Thymus (tissue), 11 donors: Measurements from ENCODE around the gene C1QL2. TPM values are rescaled to one million over a fixed set of nuclear protein-coding genes. Genes with fewer than 3 reads are reported as not detected.

Experiments used
- DNase-seq, 9 donors: peaks; one replicate each; pipeline ENCODE4 v3.0.0-alpha.2; 2013; ENCODE audit warnings: low spot score in 9 of 9, low read depth in 6 of 9, missing footprints in 1 of 9
- H3K27ac ChIP-seq, 2 donors: one replicate each; pipeline ENCODE4 v1.5.1; 2013; ENCODE audit warnings: control low read depth in 1 of 2, low read depth in 1 of 2, low read length in 1 of 2, mild to moderate bottlenecking in 1 of 2, moderate library complexity in 1 of 2
- H3K27me3 ChIP-seq, 2 donors: one replicate each; pipeline ENCODE4 v1.5.1; 2013; ENCODE audit warnings: low read length in 1 of 2; ENCODE audit not compliant: control insufficient read depth in 2 of 2, insufficient read depth in 1 of 2
- H3K36me3 ChIP-seq, 2 donors: one replicate each; pipeline ENCODE4 v1.5.1; 2013; ENCODE audit warnings: low read length in 1 of 2, mild to moderate bottlenecking in 1 of 2, moderate library complexity in 1 of 2; ENCODE audit not compliant: control insufficient read depth in 2 of 2, insufficient read depth in 2 of 2
- H3K4me1 ChIP-seq, 2 donors: one replicate each; pipeline ENCODE4 v1.5.1; 2013; ENCODE audit warnings: low read length in 2 of 2; ENCODE audit not compliant: control insufficient read depth in 2 of 2, insufficient read depth in 2 of 2
- H3K4me3 ChIP-seq, 2 donors: one replicate each; pipeline ENCODE4 v1.5.1; 2013; ENCODE audit warnings: low read length in 2 of 2, control low read depth in 1 of 2, mild to moderate bottlenecking in 1 of 2
- H3K9me3 ChIP-seq, 2 donors: one replicate each; pipeline ENCODE4 v1.5.1; 2013; ENCODE audit warnings: low read length in 1 of 2, mild to moderate bottlenecking in 1 of 2; ENCODE audit not compliant: control insufficient read depth in 2 of 2, insufficient read depth in 1 of 2
- WGBS: extraction: QIAGEN DNeasy Blood & Tissue Kit; methylation state at CpG from one replicate; pipeline ENCODE4 v1.1.7; 2013; 5-methylcytosine and 5-hydroxymethylcytosine counted together
- polyA plus RNA-seq: library from polyadenylated mRNA; stranded (reverse); fragments of 200-250 nt; gene quantifications from one replicate; pipeline ENCODE4 v1.2.3, GENCODE V29; 2013
- total RNA-seq: library from RNA; stranded (reverse); fragments of 120-200 nt; gene quantifications from one replicate; pipeline ENCODE4 v1.2.4, GENCODE V29; 2013
- donor health status: healthy.

C1QL2 gene
- total and polyA plus RNA-seq, 2 donors: 0.05 to 0.89 TPM

DNA sequence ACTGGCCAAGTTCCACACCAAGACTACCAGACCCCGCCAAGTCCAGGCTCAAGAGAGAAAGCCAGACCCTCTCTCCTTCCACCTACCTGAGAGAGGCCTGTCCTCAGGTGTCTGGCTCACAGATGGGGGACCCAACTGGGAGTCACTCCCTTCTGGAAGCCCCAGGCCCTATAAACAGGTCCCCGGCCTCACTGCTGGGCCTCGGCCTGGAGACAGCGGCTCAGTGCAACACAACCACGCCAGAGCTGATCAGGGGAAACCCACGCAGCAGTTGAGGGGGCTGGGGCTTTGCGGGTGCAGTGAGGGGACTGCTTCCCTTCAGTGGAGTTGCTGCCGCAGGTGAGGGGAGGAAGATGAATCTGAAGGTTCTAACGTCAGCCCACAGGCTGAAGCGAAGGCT, 22.8 kb upstream of the C1QL2 start:
- no peak for DNase-seq
- Histone ChIP-seq H3K4me3 (no peak overlapping the region), H3K4me1 (no peaks in the 10 kb centered on the region), H3K27me3 (no peaks in the 10 kb centered on the region), H3K9me3 (no peaks in the 10 kb centered on the region), H3K36me3 (no peaks in the 10 kb centered on the region), H3K27ac (no peak overlapping the region)
- WGBS: 92% methylated on average over 10 of the region's 10 CpGs

DNA sequence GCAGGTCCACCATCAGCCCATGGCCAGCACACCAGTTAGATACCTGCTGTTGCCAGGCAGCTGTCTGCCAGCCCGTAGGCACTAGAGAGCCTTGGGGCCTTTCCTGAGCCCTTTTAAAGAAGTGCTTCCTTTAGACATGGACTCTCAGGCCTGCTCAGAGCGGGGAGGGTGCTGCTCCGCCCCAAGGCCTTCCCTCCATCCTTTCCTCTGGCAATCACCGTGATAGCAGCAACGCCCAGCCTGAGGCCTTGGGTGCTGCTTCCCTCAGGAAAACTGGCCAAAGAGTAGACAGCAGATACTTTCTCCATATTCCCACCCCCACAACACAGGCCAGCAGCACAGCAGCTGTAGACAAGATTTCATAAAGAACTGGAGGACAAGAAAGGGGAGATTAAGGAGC, 22.3 kb upstream of the C1QL2 start:
- H3K27ac ChIP-seq: no peak overlapping the region
- WGBS: 88% methylated on average over 5 of the region's 5 CpGs
- DNase-seq: no peak
- no peaks in the 10 kb centered on the region for H3K9me3 ChIP-seq
- H3K27me3 ChIP-seq: no peaks in the 10 kb centered on the region
- no peaks in the 10 kb centered on the region for H3K4me1 ChIP-seq
- H3K36me3 ChIP-seq: no peaks in the 10 kb centered on the region
- no peak overlapping the region for H3K4me3 ChIP-seq

- Histone ChIP-seq H3K36me3 (no peaks in the 10 kb centered on the region), H3K4me1 (no peaks in the 10 kb centered on the region), H3K27ac (no peak overlapping the region), H3K27me3 (no peaks in the 10 kb centered on the region), H3K9me3 (no peaks in the 10 kb centered on the region), H3K4me3 (no peak overlapping the region)
- WGBS: 86% methylated on average over 7 of the region's 7 CpGs
- DNase-seq: no peak
Observed at GRCh38 chr2:119179991-119180390, 21.4 kb upstream of the C1QL2 start.

- DNase-seq: no peak
- 88% methylated on average over 2 of the region's 2 CpGs for WGBS
- Histone ChIP-seq H3K36me3 (no peaks in the 10 kb centered on the region), H3K9me3 (no peaks in the 10 kb centered on the region), H3K4me3 (no peak overlapping the region), H3K4me1 (no peaks in the 10 kb centered on the region), H3K27ac (no peak overlapping the region), H3K27me3 (no peaks in the 10 kb centered on the region)
Observed at GRCh38 chr2:119179202-119179601, 20.7 kb upstream of the C1QL2 start.

DNA sequence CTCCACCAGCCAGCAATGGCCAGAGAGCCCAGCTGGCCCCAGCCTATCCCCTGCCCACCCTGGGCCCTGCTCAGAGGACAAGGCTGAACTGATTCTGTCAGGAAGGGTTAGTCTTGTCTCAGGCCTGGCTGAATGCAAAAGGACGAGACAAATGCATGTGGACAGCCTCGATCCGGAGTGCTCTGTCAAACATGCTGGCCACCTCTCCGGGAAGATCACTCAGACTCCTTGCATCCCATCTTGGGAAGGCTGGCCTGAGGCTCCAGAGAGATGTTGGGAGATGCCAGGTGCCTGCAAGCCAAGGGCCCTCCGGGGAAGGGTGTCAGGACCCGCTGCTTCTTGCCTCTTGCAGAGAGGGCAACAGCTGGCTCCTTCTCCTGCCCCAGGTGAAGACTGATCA, 20.2 kb upstream of the C1QL2 start:
- H3K27ac ChIP-seq: no peak overlapping the region
- no peaks in the 10 kb centered on the region for H3K36me3 ChIP-seq
- H3K9me3 ChIP-seq: no peaks in the 10 kb centered on the region
- WGBS: 94% methylated on average over 6 of the region's 6 CpGs
- H3K4me1 ChIP-seq: no peaks in the 10 kb centered on the region
- H3K27me3 ChIP-seq: no peaks in the 10 kb centered on the region
- DNase-seq: no peak
- no peak overlapping the region for H3K4me3 ChIP-seq

GRCh38 chr2:119177838-119178190, 19.3 kb upstream of the C1QL2 start:
- Histone ChIP-seq H3K4me1 (no peaks in the 10 kb centered on the region), H3K4me3 (no peak overlapping the region), H3K27me3 (no peaks in the 10 kb centered on the region), H3K9me3 (no peaks in the 10 kb centered on the region), H3K27ac (no peak overlapping the region), H3K36me3 (no peaks in the 10 kb centered on the region)
- WGBS: 77% methylated on average over 4 of the region's 4 CpGs
- no peak for DNase-seq

GRCh38 chr2:119177171-119177837, 18.8 kb upstream of the C1QL2 start:
- Histone ChIP-seq H3K36me3 (no peaks in the 10 kb centered on the region), H3K27ac (no peak overlapping the region), H3K4me3 (no peak overlapping the region), H3K27me3 (no peaks in the 10 kb centered on the region), H3K9me3 (no peaks in the 10 kb centered on the region), H3K4me1 (no peaks in the 10 kb centered on the region)
- 94% methylated on average over 12 of the region's 12 CpGs for WGBS
- DNase-seq: no peak

DNA sequence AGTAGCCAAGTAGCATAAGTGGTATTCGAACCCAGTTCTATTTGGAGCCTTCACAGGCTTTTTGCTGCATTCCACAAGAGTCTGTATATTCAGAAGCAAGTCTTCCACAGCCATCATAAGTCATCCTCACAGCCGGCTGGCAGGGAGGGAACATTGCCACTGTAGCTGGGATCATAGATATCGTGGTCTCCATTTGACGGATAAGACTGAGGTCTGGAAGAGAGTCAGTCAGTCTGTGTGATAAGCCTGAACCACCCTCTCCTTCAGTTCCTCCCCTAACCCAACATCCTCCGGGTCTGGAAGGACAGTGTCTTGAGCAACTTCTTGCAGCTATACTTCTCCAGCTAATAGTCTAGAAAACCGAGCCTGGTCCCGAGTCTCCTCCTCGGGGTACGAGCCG, 17.0 kb upstream of the C1QL2 start:
- H3K36me3 ChIP-seq: no peaks in the 10 kb centered on the region

GRCh38 chr2:119174993-119175347, 16.4 kb upstream of the C1QL2 start:
- Histone ChIP-seq H3K27me3 (no peaks in the 10 kb centered on the region), H3K36me3 (no peaks in the 10 kb centered on the region), H3K4me3 (no peak overlapping the region), H3K4me1 (no peaks in the 10 kb centered on the region), H3K9me3 (no peaks in the 10 kb centered on the region), H3K27ac (no peak overlapping the region)
- no peak for DNase-seq
- 95% methylated on average over 6 of the region's 6 CpGs for WGBS

More for the DNA sequence above, 17.0 kb upstream of the C1QL2 start:
- Histone ChIP-seq H3K27me3 (no peaks in the 10 kb centered on the region), H3K27ac (no peak overlapping the region), H3K9me3 (no peaks in the 10 kb centered on the region), H3K4me1 (no peaks in the 10 kb centered on the region), H3K4me3 (no peak overlapping the region)
- DNase-seq: no peak
- 93% methylated on average over 10 of the region's 10 CpGs for WGBS
